ENCODE measurements around the gene YBEY. TPM values are rescaled to one million over a fixed set of nuclear protein-coding genes. Genes with fewer than 3 reads are reported as not detected.

The YBEY gene
- polyA plus RNA-seq, 1 donor (not counting 4 experiments of a cell fraction or from before 2014, with no cell fraction given) = 23.5 TPM

GRCh38 chr21:46250146-46250725, 35.9 kb upstream of the YBEY start:
- H3K4me2 ChIP-seq (ENCODE audit: control insufficient read depth, extremely low read depth, insufficient read depth, low read depth, low read length) = no peak overlapping the region
- no peak overlapping the region for H3K27ac ChIP-seq (ENCODE audit: control insufficient read depth, insufficient read depth, low read length)
- H3K9ac ChIP-seq (ENCODE audit: control insufficient read depth, extremely low read depth, insufficient read depth, low read length) = no peak overlapping the region
- no peak for FAIRE-seq
- H3K9me3 ChIP-seq (ENCODE audit: control insufficient read depth, low read depth, low read length) = no peaks in the 10 kb centered on the region
- DNase-seq (ENCODE audit: low read depth, low spot score) = no peak
- H3K9me1 ChIP-seq (ENCODE audit: control insufficient read depth, extremely low read depth, insufficient read depth, low read length) = no peaks in the 10 kb centered on the region
- H3K36me3 ChIP-seq (ENCODE audit: control insufficient read depth in 2 of 2, extremely low read depth in 1 of 2, insufficient read depth in 2 of 2, low read length in 2 of 2) = peaks cover 37 to 43% of the 10 kb centered on the region in 2 experiments
- no peak overlapping the region for H2AFZ ChIP-seq (ENCODE audit: control insufficient read depth, low read length)
- H3K27me3 ChIP-seq (ENCODE audit: control insufficient read depth, extremely low read depth, insufficient read depth, low read length) = no peaks in the 10 kb centered on the region
- dilution Hi-C loops (cut with MboI; ENCODE audit: extremely low pct_ligation_motif_present, low sequenced_read_pairs) = no loop called here
- TF ChIP-seq EZH2 (IDR thresholded peaks at IDR 0.05; ENCODE audit: low read length) (no peak), CTCF (optimal IDR thresholded peaks at IDR 0.05 in 1 of 3, IDR thresholded peaks at IDR 0.05 in 1 of 3, conservative IDR thresholded peaks at IDR 0.05 in 1 of 3; ENCODE audit: extremely low read depth in 1 of 3, insufficient read depth in 2 of 3, low read length in 3 of 3) (no peak)
- no peaks in the 10 kb centered on the region for H3K4me1 ChIP-seq (ENCODE audit: control insufficient read depth, extremely low read depth, insufficient read depth, low read length)
- H3K4me3 ChIP-seq (ENCODE audit: control insufficient read depth in 2 of 3, extremely low read depth in 1 of 3, insufficient read depth in 2 of 3, low read depth in 1 of 3, low read length in 3 of 3) = no peak overlapping the region
- no peaks in the 10 kb centered on the region for H3K79me2 ChIP-seq (ENCODE audit: control insufficient read depth, insufficient read depth, low read length)
- H4K20me1 ChIP-seq (ENCODE audit: control insufficient read depth, extremely low read depth, insufficient read depth, low read length) = no peaks in the 10 kb centered on the region

- TF ChIP-seq CTCF (optimal IDR thresholded peaks at IDR 0.05 in 1 of 3, IDR thresholded peaks at IDR 0.05 in 1 of 3, conservative IDR thresholded peaks at IDR 0.05 in 1 of 3; ENCODE audit: extremely low read depth in 1 of 3, insufficient read depth in 2 of 3, low read length in 3 of 3) (no peak), EZH2 (IDR thresholded peaks at IDR 0.05; ENCODE audit: low read length) (no peak)
- dilution Hi-C loops (cut with MboI; ENCODE audit: extremely low pct_ligation_motif_present, low sequenced_read_pairs) = no loop called here
- Histone ChIP-seq H3K27me3 (ENCODE audit: control insufficient read depth, extremely low read depth, insufficient read depth, low read length) (no peaks in the 10 kb centered on the region), H3K4me3 (ENCODE audit: control insufficient read depth in 2 of 3, extremely low read depth in 1 of 3, insufficient read depth in 2 of 3, low read depth in 1 of 3, low read length in 3 of 3) (no peak overlapping the region), H3K36me3 (ENCODE audit: control insufficient read depth in 2 of 2, extremely low read depth in 1 of 2, insufficient read depth in 2 of 2, low read length in 2 of 2) (peaks cover 42 to 52% of the 10 kb centered on the region in 2 experiments), H4K20me1 (ENCODE audit: control insufficient read depth, extremely low read depth, insufficient read depth, low read length) (no peaks in the 10 kb centered on the region), H3K79me2 (ENCODE audit: control insufficient read depth, insufficient read depth, low read length) (no peaks in the 10 kb centered on the region), H3K9me1 (ENCODE audit: control insufficient read depth, extremely low read depth, insufficient read depth, low read length) (no peaks in the 10 kb centered on the region), H3K4me1 (ENCODE audit: control insufficient read depth, extremely low read depth, insufficient read depth, low read length) (no peaks in the 10 kb centered on the region), H3K27ac (ENCODE audit: control insufficient read depth, insufficient read depth, low read length) (no peak overlapping the region), H3K9ac (ENCODE audit: control insufficient read depth, extremely low read depth, insufficient read depth, low read length) (no peak overlapping the region), H3K4me2 (ENCODE audit: control insufficient read depth, extremely low read depth, insufficient read depth, low read depth, low read length) (no peak overlapping the region), H3K9me3 (ENCODE audit: control insufficient read depth, low read depth, low read length) (no peaks in the 10 kb centered on the region), H2AFZ (ENCODE audit: control insufficient read depth, low read length) (no peak overlapping the region)
- FAIRE-seq (no peak), DNase-seq (ENCODE audit: low read depth, low spot score) (no peak)
Observed at GRCh38 chr21:46252840-46253239, 33.3 kb upstream of the YBEY start.
